Left forelimb (tissue), 1 donor: Measurements from ENCODE around the gene ELK4.

ENCODE experiments used
- DNase-seq: peaks from one replicate; pipeline ENCODE4 v3.0.0-alpha.2; 2018; ENCODE audit warnings: low spot score

Gene ELK4, protein sequence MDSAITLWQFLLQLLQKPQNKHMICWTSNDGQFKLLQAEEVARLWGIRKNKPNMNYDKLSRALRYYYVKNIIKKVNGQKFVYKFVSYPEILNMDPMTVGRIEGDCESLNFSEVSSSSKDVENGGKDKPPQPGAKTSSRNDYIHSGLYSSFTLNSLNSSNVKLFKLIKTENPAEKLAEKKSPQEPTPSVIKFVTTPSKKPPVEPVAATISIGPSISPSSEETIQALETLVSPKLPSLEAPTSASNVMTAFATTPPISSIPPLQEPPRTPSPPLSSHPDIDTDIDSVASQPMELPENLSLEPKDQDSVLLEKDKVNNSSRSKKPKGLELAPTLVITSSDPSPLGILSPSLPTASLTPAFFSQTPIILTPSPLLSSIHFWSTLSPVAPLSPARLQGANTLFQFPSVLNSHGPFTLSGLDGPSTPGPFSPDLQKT

GRCh38 chr1:205631768-205632668, at the start of gene ELK4:
ELK4 (minus strand) TSS chr1:205632011; CDS start chr1:205623882, 8,129 bp downstream.
- peak; percentile 99 for DNase-seq

DNA sequence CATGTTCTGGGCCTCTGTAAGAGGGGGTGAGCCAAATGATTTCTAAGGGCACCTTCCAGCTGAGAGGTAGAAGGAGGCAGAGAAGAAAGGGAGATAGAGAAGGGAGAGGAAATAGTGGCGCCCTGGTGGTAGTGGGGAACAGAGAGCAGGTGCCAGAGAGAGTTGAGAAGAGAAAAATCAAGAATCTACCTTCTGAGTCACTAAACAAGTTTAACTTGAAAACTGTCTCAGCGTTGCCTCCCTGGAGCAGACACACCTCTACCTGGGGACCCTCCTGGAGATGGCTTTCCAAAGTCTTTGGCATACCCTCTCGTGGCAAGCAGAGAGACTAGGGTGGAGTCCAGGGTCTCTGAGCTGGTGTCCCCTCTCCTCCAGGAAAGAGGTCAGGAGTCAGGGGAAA, 49.6 kb upstream of the ELK4 start:
- no peak for DNase-seq

GRCh38 chr1:205680073-205680851, 48.5 kb upstream of the ELK4 start, which contains the start of gene SLC45A3:
SLC45A3 (minus strand) TSS chr1:205680509; CDS start chr1:205664656, 15,853 bp downstream.
- DNase-seq = no peak

GRCh38 chr1:205678286-205679111, 46.7 kb upstream of the ELK4 start:
- no peak for DNase-seq

DNA sequence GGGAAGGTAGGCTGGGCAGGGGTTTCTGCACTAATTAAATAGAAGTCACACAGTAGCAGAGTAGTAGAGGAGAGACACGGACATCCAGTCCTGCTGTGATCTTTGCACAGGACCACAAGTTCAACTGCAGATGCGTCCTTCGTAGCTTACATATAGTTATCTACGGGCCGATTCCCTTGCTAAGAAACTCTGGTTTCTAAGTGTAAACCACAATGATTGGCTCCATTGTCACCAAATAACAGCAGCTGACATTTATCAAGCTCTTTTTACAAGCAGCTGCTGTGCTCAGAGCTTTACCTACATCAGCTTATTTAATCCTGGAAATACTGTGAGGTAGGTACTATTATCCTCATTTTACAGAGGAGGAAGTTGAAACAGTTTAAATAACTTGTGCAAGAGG, 45.4 kb upstream of the ELK4 start:
- no peak for DNase-seq

DNA sequence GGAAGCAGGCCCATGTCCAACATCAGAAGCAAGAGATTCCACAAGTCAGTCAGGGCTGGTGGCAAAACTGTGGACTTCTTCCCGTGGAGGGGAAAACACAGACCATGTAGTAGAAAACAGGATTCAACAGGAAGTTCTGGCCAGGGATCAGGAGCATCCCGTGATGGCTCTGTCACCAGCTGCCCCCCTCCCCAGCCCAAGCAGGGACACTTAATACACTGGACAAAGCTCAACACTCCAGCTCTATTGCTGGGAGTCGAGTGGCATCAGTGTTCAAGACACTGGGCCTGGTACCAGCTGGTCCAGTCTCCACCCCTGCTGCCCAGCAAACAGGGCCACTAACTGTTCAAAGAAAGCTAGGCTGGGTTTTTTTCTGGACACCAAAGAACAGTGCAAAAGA, 44.8 kb upstream of the ELK4 start:
- no peak for DNase-seq

- no peak for DNase-seq
Observed at GRCh38 chr1:205676002-205676401, 44.2 kb upstream of the ELK4 start.

DNA sequence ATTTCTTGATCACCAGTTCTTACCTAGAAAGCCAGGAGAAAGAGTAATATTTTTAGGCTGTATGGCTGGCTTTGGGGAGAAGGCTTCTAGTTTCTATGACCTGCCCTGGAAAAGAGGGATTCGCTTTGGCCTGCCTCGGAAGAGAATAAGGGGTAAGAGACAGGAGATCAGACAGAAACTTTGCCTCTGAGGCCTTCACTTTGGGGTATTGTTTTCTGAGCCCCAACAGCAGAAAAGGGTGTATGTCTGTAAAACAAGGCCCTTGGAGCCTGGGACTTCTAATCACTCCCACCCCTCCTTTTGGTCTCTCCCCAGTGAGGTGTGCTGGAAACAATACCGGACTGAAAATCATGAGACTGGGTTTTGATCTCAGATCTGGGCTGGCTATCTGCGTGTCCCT, 43.4 kb upstream of the ELK4 start:
- no peak for DNase-seq

DNA sequence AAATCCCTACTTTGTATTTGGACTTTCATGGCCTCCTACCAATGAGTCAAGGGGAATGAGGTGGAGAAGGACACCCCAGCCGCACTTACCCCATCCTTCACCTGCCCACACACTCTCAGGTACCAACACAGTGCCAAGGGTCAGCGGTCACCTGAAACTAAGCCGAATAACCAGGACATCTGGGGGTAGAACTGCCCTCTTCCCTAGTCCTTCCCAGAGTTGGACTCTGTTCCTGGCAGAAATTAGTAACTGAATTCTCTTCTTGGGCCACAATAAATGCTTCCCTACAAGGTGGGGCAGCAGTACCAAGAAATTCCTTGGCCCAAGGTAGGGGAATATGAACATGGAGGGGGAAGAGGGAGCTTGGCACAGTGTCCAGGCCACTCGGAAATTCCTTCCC, 41.2 kb upstream of the ELK4 start:
- no peak for DNase-seq

DNA sequence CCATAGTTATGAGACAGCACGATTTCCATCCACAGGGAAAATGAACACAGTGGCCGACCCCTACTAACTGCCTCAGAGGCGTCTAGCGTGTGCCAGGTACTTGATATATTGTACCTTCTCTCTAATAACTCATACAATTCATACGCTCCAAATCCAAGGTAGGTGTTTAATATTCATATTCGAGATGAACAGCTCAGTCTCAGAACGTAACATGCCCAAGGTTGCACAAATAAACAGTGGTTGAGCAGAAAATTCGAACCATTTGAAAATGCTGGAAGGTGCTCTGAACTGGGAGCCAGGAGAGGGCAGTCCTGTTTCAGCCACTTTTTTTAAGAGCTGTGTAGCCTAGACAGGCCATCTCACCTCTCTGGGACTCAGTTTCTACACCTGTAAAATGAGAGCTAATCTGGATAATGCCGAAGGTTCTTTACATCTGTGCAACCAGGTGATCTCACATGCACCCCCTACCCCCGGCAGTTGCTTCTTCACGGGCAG, 40.6 kb upstream of the ELK4 start:
- DNase-seq = no peak

GRCh38 chr1:205670611-205671430, 39.0 kb upstream of the ELK4 start:
- DNase-seq = no peak

DNA sequence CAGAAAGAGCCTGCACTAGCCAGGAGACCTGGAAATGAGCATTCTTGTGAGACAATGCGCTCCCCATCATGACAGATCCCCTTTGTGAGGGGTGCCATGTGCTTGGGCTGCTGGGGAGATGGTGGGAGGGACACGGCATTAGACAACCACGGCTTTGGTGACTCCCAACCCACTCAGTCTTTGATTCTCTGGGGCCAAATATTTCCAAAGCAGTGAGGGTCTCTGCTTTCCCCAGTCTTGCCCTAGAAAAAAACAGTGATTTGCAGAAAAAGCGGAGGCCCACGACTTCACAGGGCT, 38.3 kb upstream of the ELK4 start:
- no peak for DNase-seq

- DNase-seq = no peak
Observed at GRCh38 chr1:205669341-205670149, 37.7 kb upstream of the ELK4 start.

- no peak for DNase-seq
Observed at GRCh38 chr1:205668951-205669340, 37.1 kb upstream of the ELK4 start.

DNA sequence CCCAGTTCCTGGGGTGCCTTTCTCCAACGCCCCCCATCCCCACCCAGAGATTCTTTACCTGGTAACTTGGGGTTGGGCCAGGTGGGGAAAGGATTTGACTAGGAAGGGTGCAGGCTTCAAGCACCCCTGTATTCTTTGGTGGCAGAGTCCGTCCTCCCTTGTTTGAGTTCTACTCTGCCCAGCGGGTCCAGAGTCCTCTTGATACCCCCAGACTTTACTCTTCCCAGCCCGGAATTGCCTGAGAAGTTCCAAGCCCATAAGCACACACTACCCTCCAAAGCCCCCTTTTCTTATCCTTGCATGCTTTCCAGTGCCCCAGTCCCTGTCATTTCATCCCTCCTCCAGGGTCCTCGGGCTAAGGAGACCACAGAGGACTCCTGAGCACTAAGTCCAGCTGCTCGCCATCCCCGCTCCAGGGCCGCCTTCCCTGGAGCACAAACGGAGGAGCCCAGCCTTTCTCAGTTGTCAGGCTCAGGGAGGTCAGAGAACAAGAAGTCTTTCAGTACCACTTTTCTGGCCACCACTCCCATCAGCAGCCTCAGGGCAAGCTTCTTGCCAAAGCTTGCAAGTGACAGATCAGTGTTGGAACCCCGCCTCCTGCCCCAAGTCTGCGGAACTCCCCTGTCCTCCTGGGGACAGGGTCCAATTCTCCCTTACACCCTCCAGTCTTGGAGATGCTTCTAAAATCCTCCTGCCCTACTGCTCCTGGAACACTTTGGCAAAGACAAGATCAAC, 36.3 kb upstream of the ELK4 start:
- DNase-seq = no peak

GRCh38 chr1:205666372-205667166, 34.8 kb upstream of the ELK4 start:
- DNase-seq = no peak

- DNase-seq = no peak
Observed at GRCh38 chr1:205665201-205666045, 33.6 kb upstream of the ELK4 start.
